NCI-H82 treated with DMSO at 0.1 percent for 48 hours (cell line): ENCODE measurements around the gene SCN1B.
A peak's percentile ranks its signal among the peaks of the same experiment; 100 is the strongest.
"Not testable (repeated sequence)": the region's sequence is repeated elsewhere in the genome, so short reads cannot be mapped to it uniquely, and the experiment has no call there.

Experiments used
- DNase-seq: peaks from one replicate; lab custom pipeline; 2025; ENCODE audit not compliant: unreplicated experiment; lab: John Stamatoyannopoulos, UW

Gene SCN1B

GRCh38 chr19:35000647-35001501 is 29.4 kb upstream of the SCN1B start:
- DNase-seq = no peak

- no peak for DNase-seq
Observed at GRCh38 chr19:35002037-35002535, 28.2 kb upstream of the SCN1B start.

GRCh38 chr19:35004517-35005255 is 25.6 kb upstream of the SCN1B start:
- DNase-seq = no peak

GRCh38 chr19:35005256-35005977 is 24.9 kb upstream of the SCN1B start:
- DNase-seq = no peak

- DNase-seq = not testable (repeated sequence)
Observed at GRCh38 chr19:35006007-35006341, 24.3 kb upstream of the SCN1B start.

GRCh38 chr19:35006342-35006998 is 23.8 kb upstream of the SCN1B start:
- no peak for DNase-seq

GRCh38 chr19:35006999-35007365 is 23.3 kb upstream of the SCN1B start:
- DNase-seq = no peak

- DNase-seq = not testable (repeated sequence)
Observed at GRCh38 chr19:35007427-35007826, 22.8 kb upstream of the SCN1B start.

- no peak for DNase-seq
Observed at GRCh38 chr19:35008891-35009341, 21.4 kb upstream of the SCN1B start.

GRCh38 chr19:35009424-35010415 is 20.6 kb upstream of the SCN1B start:
- DNase-seq = no peak

- no peak for DNase-seq
Observed at GRCh38 chr19:35011091-35011689, 19.1 kb upstream of the SCN1B start.

- no peak for DNase-seq
Observed at GRCh38 chr19:35011737-35012682, 18.3 kb upstream of the SCN1B start.

GRCh38 chr19:35013041-35013819 is 17.0 kb upstream of the SCN1B start:
- DNase-seq = peak; percentile 10

- no peak for DNase-seq
Observed at GRCh38 chr19:35013820-35014754, 16.2 kb upstream of the SCN1B start.

- DNase-seq = not testable (repeated sequence)
Observed at GRCh38 chr19:35014774-35015173, 15.5 kb upstream of the SCN1B start.

- no peak for DNase-seq
Observed at GRCh38 chr19:35015270-35015953, 14.9 kb upstream of the SCN1B start.
